Right lung (tissue), 5 donors: ENCODE results near the gene CNKSR3. TPM values are rescaled to one million over a fixed set of nuclear protein-coding genes. Genes with fewer than 3 reads are reported as not detected.
"Not testable (repeated sequence)": the region's sequence is repeated elsewhere in the genome, so short reads cannot be mapped to it uniquely, and the experiment has no call there.

Experiments
- DNase-seq, 2 donors: peaks; one replicate each; pipeline ENCODE4 v3.0.0-alpha.2; 2013
- polyA plus RNA-seq, 5 donors: library from polyadenylated mRNA; unstranded; fragments of 120-200 nt; gene quantifications; one replicate each; pipeline versions ENCODE4 v1.2.1 to v1.2.3, GENCODE V29; 2013; ENCODE audit warnings: inconsistent platforms in 1 of 5, low replicate concordance in 1 of 5; ENCODE audit not compliant: insufficient read length in 5 of 5, insufficient read depth in 1 of 5

CNKSR3 gene
- polyA plus RNA-seq, 5 donors, result 24.3 to 33.2 (median 29.3) TPM

- no peak for DNase-seq
Observed at GRCh38 chr6:154532426-154532825, 21.9 kb upstream of the CNKSR3 start.

- no peak for DNase-seq
Observed at GRCh38 chr6:154529957-154530356, 19.5 kb upstream of the CNKSR3 start.

GRCh38 chr6:154528310-154528915 lies 17.9 kb upstream of the CNKSR3 start:
- no peak for DNase-seq

GRCh38 chr6:154526996-154527395 lies 16.5 kb upstream of the CNKSR3 start:
- no peak for DNase-seq

GRCh38 chr6:154522576-154522975 lies 12.1 kb upstream of the CNKSR3 start:
- no peak for DNase-seq

- DNase-seq, result no peak
Observed at GRCh38 chr6:154521412-154521811, 10.9 kb upstream of the CNKSR3 start.

- no peak for DNase-seq
Observed at GRCh38 chr6:154520280-154520679, 9.8 kb upstream of the CNKSR3 start.

- no peak for DNase-seq
Observed at GRCh38 chr6:154518396-154518795, 7.9 kb upstream of the CNKSR3 start.

GRCh38 chr6:154516276-154516675 lies 5.8 kb upstream of the CNKSR3 start:
- DNase-seq, result no peak

- DNase-seq, result no peak
Observed at GRCh38 chr6:154515826-154516225, 5.3 kb upstream of the CNKSR3 start.

- DNase-seq, result not testable (repeated sequence)
Observed at GRCh38 chr6:154515076-154515475, 4.6 kb upstream of the CNKSR3 start.

- DNase-seq, result no peak
Observed at GRCh38 chr6:154514481-154514880, 4.0 kb upstream of the CNKSR3 start.

- DNase-seq, result no peak
Observed at GRCh38 chr6:154513601-154514320, 3.3 kb upstream of the CNKSR3 start.

GRCh38 chr6:154512201-154512600 lies 1.7 kb upstream of the CNKSR3 start:
- no peak for DNase-seq

- no peak for DNase-seq
Observed at GRCh38 chr6:154511791-154512190, 1.3 kb upstream of the CNKSR3 start.

GRCh38 chr6:154509421-154510143 lies 903 bp downstream of the CNKSR3 start:
- DNase-seq, result peak in 1 of 2 donors; percentile 42

GRCh38 chr6:154508573-154509375 lies 1.7 kb downstream of the CNKSR3 start:
- no peak for DNase-seq

GRCh38 chr6:154506991-154507898 lies 3.2 kb downstream of the CNKSR3 start:
- DNase-seq, result no peak

GRCh38 chr6:154506582-154506981 lies 3.9 kb downstream of the CNKSR3 start:
- no peak for DNase-seq

- DNase-seq, result no peak
Observed at GRCh38 chr6:154506108-154506507, 4.4 kb downstream of the CNKSR3 start.

GRCh38 chr6:154504865-154505449 lies 5.5 kb downstream of the CNKSR3 start:
- no peak for DNase-seq
